Uterus (tissue), 4 donors: Measurements from ENCODE around the gene KIF24. TPM values are rescaled to one million over a fixed set of nuclear protein-coding genes. Genes with fewer than 3 reads are reported as not detected.

ENCODE experiments used
- DNase-seq, 2 donors: peaks; one replicate each; pipeline ENCODE4 v3.0.0-alpha.2; 2019 to 2020
- H3K27ac ChIP-seq, 2 donors: fragments of 200-600 bp; sonication (generic); 1 replicate in 1 of 2; 2 replicates in 1 of 2; pipeline ENCODE4 v1.5.1; 2016 to 2018
- H3K27me3 ChIP-seq, 2 donors: fragments of 200-600 bp; sonication (generic); one replicate each; pipeline ENCODE4 v1.5.1; 2018 to 2019; ENCODE audit warnings: control low read depth in 1 of 2
- H3K36me3 ChIP-seq, 2 donors: fragments of 200-600 bp; sonication (generic); one replicate each; pipeline ENCODE4 v1.5.1; 2019; ENCODE audit warnings: control low read depth in 1 of 2
- H3K4me1 ChIP-seq, 2 donors: fragments of 200-600 bp; sonication (generic); one replicate each; pipeline ENCODE4 v1.5.1; 2018 to 2019; ENCODE audit warnings: control low read depth in 1 of 2
- H3K4me3 ChIP-seq, 2 donors: fragments of 200-600 bp; sonication (generic); 1 replicate in 1 of 2; 2 replicates in 1 of 2; pipeline ENCODE4 v1.5.1; 2018 to 2019; ENCODE audit warnings: mild to moderate bottlenecking in 1 of 2
- H3K9me3 ChIP-seq, 2 donors: fragments of 200-600 bp; sonication (generic); one replicate each; pipeline ENCODE4 v1.5.1; 2019; ENCODE audit warnings: control low read depth in 1 of 2
- CTCF ChIP-seq, 4 experiments: fragments of 200-600 bp in 2 of 4; fragments of 450-650 bp in 2 of 4; sonication (generic) in 2 of 4; IDR thresholded peaks; one replicate each; pipeline ENCODE4 v1.5.1; 2016 to 2019; ENCODE audit warnings: antibody characterized with exemption in 4 of 4, mild to moderate bottlenecking in 2 of 4, moderate library complexity in 1 of 4
- POLR2A ChIP-seq, 2 donors: fragments of 450-650 bp; IDR thresholded peaks; one replicate each; pipeline ENCODE4 v1.6.1; 2016; ENCODE audit warnings: antibody characterized with exemption in 2 of 2, mild to moderate bottlenecking in 1 of 2, moderate library complexity in 1 of 2
- intact Hi-C: fragments of 100-400 bp; cut with DNase I; formaldehyde crosslinking; loops from one replicate; pipeline ENCODE4 v1.15.1; 2023; ENCODE audit warnings: low total_unique reads
- total RNA-seq, 4 donors: library from RNA; depleted of rRNA in 3 of 4; stranded (reverse); fragments of >200 nt in 3 of 4; gene quantifications; one replicate each; pipeline versions ENCODE4 v1.1.0 to v1.2.4, GENCODE V29; 2014 to 2023
- donor health status: DM: yes; HTN: yes; CAD: no.

Gene KIF24
- total RNA-seq, 4 donors from 2014 or later, result 1.2 to 6.1 (median 1.5) TPM

GRCh38 chr9:34334916-34335315 is 5.8 kb upstream of the KIF24 start:
- TF ChIP-seq POLR2A (IDR thresholded peaks at IDR 0.05) (no peak), CTCF (IDR thresholded peaks at IDR 0.05) (no peak)
- H3K4me1 ChIP-seq, result no peaks in the 10 kb centered on the region
- H3K36me3 ChIP-seq, result no peaks in the 10 kb centered on the region
- H3K27me3 ChIP-seq, result no peaks in the 10 kb centered on the region
- intact Hi-C loops, result no loop called here
- no peak overlapping the region for H3K4me3 ChIP-seq
- no peak for DNase-seq
- H3K27ac ChIP-seq, result no peak overlapping the region
- H3K9me3 ChIP-seq, result no peaks in the 10 kb centered on the region

- TF ChIP-seq CTCF (IDR thresholded peaks at IDR 0.05) (no peak), POLR2A (IDR thresholded peaks at IDR 0.05) (no peak)
- no peaks in the 10 kb centered on the region for H3K4me1 ChIP-seq
- H3K27ac ChIP-seq, result no peak overlapping the region
- no peaks in the 10 kb centered on the region for H3K27me3 ChIP-seq
- intact Hi-C loops, result no loop called here
- H3K4me3 ChIP-seq, result no peak overlapping the region
- no peaks in the 10 kb centered on the region for H3K9me3 ChIP-seq
- no peak for DNase-seq
- H3K36me3 ChIP-seq, result no peaks in the 10 kb centered on the region
Observed at GRCh38 chr9:34334337-34334824, 5.3 kb upstream of the KIF24 start.

DNA sequence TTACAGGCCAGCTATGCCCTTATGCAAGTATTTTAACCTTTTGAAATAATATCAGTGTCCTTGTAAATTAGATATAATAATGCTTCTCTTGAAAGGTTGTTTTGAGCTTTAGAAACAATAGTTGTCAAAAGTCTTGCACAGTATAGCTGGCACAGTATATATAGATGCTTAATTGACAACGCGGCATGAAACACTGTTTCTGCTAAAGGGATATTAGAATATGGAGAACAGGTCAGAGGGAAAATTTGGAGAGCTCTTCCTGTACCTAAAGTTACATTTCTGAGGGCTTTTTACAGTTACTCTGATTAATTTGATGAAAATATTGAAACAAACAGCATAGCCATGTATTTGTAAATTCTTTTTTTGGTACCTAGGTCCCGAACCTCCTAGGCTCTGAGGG is 4.8 kb upstream of the KIF24 start:
- Histone ChIP-seq H3K27ac (no peak overlapping the region), H3K4me3 (no peak overlapping the region), H3K36me3 (no peaks in the 10 kb centered on the region), H3K9me3 (no peaks in the 10 kb centered on the region), H3K4me1 (no peaks in the 10 kb centered on the region), H3K27me3 (no peaks in the 10 kb centered on the region)
- DNase-seq, result no peak
- TF ChIP-seq POLR2A (IDR thresholded peaks at IDR 0.05), result no peak
- TF ChIP-seq CTCF (IDR thresholded peaks at IDR 0.05), result no peak
- intact Hi-C loops, result loop anchor here (2.0 kb wide), 1 partner anchor 257 kb away; no protein-coding TSS in a partner anchor

- H3K27ac ChIP-seq, result no peak overlapping the region
- no peaks in the 10 kb centered on the region for H3K36me3 ChIP-seq
- intact Hi-C loops, result loop anchor here (2.0 kb wide), 1 partner anchor 258 kb away; no protein-coding TSS in a partner anchor
- TF ChIP-seq POLR2A (IDR thresholded peaks at IDR 0.05) (no peak), CTCF (IDR thresholded peaks at IDR 0.05) (peak; percentile 32 to 67 (median 48))
- H3K4me1 ChIP-seq, result peaks cover 0 to 6% of the 10 kb centered on the region in 2 donors
- no peak overlapping the region for H3K4me3 ChIP-seq
- DNase-seq, result no peak
- no peaks in the 10 kb centered on the region for H3K27me3 ChIP-seq
- H3K9me3 ChIP-seq, result no peaks in the 10 kb centered on the region
Observed at GRCh38 chr9:34332076-34332964, 3.3 kb upstream of the KIF24 start.

GRCh38 chr9:34331196-34331595 is 2.1 kb upstream of the KIF24 start:
- intact Hi-C loops, result no loop called here
- Histone ChIP-seq H3K9me3 (no peaks in the 10 kb centered on the region), H3K27ac (no peak overlapping the region), H3K27me3 (no peaks in the 10 kb centered on the region), H3K4me1 (peaks cover 0 to 6% of the 10 kb centered on the region in 2 donors), H3K36me3 (no peaks in the 10 kb centered on the region), H3K4me3 (no peak overlapping the region)
- no peak for DNase-seq
- no peak for TF ChIP-seq POLR2A (IDR thresholded peaks at IDR 0.05)
